GM12801 (cell line): ENCODE measurements around the gene CIDEB.

Experiments used
- TF ChIP-seq, protein P1 (sequence below): IDR thresholded peaks from one replicate; pipeline ENCODE4 v1.5.1; 2011; ENCODE audit warnings: control low read depth; ENCODE audit not compliant: insufficient read length; ENCODE audit errors: extremely low read depth

Gene CIDEB

DNA sequence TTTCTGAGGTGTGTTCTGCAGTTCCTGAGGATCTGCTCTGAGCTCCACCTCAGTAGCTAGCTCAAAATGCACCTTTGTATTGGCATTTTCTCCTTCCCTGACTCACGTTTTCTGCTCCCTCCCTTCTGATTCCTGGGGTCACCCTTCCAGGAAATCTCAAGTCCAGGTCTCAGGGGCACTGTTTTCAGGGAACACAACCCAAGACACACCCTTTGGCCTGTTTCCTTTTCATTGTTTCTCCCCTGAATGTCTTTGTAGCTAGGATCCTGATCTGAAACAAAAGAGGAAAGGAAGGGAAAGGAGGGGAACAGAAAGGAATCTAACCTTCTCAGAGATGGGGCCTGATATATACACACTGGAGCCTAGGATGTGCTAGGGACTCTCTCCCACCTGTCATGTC, 39.4 kb upstream of the CIDEB start:
- TF ChIP-seq, protein P1, sequence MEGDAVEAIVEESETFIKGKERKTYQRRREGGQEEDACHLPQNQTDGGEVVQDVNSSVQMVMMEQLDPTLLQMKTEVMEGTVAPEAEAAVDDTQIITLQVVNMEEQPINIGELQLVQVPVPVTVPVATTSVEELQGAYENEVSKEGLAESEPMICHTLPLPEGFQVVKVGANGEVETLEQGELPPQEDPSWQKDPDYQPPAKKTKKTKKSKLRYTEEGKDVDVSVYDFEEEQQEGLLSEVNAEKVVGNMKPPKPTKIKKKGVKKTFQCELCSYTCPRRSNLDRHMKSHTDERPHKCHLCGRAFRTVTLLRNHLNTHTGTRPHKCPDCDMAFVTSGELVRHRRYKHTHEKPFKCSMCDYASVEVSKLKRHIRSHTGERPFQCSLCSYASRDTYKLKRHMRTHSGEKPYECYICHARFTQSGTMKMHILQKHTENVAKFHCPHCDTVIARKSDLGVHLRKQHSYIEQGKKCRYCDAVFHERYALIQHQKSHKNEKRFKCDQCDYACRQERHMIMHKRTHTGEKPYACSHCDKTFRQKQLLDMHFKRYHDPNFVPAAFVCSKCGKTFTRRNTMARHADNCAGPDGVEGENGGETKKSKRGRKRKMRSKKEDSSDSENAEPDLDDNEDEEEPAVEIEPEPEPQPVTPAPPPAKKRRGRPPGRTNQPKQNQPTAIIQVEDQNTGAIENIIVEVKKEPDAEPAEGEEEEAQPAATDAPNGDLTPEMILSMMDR, result no peak

DNA sequence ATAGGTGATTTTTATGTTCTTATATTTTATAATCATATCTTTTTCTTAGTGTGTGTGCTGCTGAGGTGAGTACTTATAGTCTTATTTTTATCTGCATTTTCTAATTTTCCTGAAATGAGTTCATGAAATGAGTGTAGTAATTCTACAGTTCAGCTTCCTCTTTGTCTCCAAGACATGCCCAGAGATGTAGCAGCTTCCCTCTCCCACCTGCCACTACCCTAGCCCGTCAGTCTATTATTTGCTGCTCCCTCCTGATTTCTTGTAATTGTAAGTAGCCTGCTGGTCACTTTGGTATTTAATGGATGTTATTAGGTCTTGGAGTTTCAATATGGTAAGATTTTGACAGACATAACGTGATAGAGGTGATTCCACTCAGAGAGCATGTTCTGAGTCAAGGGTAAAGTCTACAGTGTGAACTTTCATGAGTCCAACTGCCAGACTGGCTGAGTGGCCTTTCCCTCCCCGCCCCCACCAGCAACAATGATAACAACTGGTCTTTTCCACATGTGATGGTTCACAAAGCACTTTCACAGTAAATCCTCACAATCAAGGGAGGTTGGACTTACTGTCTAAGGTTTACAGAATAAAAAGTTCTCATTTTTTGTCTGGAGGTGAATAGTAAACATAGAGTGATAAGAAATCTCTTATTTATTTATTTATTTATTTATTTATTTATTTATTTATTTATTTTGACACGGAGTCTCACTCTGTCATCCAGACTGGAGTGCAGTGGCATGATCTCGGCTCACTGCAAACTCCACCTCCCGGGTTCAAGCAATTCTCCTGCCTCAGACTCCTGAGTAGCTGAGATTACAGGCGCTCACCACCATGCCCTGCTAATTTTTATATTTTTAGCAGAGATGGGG, 36.3 kb upstream of the CIDEB start:
- TF ChIP-seq, protein P1, result no peak

DNA sequence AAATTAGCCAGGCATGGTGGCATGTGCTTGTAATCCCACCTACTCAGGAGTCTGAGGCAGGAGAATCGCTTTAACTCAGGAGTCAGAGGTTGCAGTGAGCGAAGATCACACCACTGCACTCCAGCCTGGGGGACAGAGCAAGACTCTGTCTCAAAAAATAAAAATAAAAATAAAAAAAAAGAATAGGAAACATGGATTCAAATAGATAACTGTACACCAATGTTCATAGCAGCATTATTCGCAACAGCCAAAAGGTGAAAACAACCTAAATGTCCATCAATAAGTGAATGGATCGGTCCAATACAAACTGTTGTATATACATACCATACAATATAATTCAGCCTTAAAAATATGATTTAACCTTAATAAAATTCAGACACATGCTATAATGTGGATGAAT, 35.1 kb upstream of the CIDEB start:
- TF ChIP-seq, protein P1, result no peak

DNA sequence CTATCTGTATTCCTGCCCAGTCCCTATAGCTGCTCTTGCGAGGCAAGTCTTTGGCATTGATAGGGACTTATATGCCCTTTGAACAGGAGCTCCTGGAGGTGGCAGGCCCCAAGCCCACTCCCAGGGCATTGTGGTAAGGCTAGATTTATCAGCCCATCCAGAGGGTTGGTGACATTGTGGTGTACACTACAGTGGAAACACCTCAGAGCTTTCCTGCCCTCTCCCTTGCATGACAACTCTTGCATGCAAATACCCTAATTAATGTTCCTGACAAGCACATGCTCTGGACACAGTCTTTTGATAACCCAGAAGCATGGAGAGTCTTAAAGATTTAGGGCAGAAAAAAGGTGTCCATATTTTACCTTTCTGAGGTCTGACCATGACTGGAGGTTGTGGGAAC, 32.8 kb upstream of the CIDEB start:
- TF ChIP-seq, protein P1, result no peak

DNA sequence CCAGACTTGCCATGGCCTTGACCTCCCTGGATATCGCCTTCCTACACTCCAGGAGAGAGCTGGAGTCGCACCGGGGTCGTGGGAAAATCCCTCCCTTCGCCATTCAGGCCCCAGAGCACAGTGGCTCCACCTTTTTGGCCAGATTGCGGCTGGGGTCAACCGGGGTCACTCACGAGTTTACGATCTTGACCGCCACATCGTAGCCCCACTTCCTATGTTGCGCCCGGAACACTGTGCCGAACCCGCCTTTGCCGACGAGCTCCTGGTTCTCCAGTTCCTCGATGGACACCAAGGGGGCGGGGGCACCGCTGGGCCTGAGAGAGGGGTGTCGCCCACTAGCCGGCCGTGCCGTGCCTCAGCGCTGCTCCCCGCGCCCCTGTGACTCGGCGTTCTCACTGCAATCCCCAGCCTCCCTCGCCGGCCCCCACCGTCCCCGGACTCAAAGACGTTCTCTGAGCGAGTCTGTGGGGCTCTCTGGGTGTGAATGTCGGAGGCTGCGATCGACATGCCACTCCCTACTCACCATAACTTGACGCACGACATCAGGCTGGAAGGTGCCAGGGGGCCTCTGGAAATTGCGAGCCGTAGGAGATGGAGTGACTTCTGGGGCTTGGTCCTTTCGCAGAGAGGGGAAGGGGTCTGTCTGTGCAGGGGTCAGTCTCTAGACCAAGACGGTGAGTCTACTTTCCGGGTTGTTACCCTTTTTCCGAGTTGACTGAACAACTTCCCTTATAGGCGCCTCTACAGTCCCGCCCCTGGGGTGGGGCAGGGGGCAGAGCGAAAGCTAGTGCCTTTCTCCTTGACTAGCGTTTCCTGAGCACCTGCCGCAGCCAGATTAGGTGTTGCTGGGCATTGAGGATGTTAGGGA, 31.7 kb upstream of the CIDEB start, which contains the start of gene RIPK3:
RIPK3 (minus strand) TSS at position 708 of the 868 bp plus-strand sequence; CDS start at position 543, 165 bp downstream.
- TF ChIP-seq, protein P1, result no peak

DNA sequence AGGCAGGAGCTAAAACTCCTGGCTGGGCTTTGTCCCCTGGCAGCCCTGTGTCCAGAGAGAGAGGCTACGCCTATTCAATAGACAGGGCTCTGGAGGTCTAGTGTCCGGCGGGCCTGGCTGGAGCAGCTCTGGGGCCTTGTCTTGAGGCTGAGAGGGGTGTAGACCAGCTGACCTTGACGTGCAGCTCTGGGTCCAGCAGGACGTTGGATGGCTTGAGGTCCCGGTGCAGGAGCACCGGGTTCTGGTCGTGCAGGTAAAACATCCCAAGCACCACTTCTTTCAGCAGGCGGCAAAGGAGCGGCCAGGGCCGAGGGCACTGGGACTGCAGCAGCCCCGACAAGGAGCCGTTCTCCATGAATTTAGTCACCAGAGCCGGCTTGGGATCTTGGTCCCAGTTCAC, 31.1 kb upstream of the CIDEB start:
- TF ChIP-seq, protein P1, result no peak

DNA sequence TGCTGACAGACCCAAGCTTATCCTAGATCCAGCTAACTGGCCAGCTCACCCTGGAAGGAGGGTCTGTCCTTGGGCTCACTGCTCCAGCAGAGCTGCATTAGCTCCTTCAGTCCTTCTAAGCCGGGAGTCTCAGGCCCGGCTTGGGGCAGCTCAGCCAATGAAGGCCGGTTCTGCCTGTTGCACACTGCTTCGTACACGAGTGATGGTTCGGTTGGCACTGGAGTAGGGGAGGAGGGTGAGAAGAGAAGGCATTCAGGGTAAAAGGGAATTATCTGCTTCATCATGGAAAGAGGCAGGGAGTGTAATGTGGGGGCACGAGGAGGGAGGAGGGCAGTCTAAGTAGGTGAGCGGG, 30.0 kb upstream of the CIDEB start:
- TF ChIP-seq, protein P1, result no peak
